Body of pancreas (tissue), 4 donors: Measurements from ENCODE around the gene MESD.

Experiments used
- CTCF ChIP-seq, 7 experiments: fragments of 450-650 bp in 4 of 7; fragments of 200-600 bp in 3 of 7; sonication (generic) in 3 of 7; IDR thresholded peaks; one replicate each; pipeline ENCODE4 v1.5.1; 2016 to 2019; ENCODE audit warnings: antibody characterized with exemption in 7 of 7
- POLR2A ChIP-seq, 3 donors: fragments of 450-650 bp; IDR thresholded peaks; one replicate each; pipeline ENCODE4 v1.6.1; 2016; ENCODE audit warnings: antibody characterized with exemption in 3 of 3, mild to moderate bottlenecking in 2 of 3

GRCh38 chr15:80990955-80991354, 1.3 kb upstream of the MESD start:
- TF ChIP-seq CTCF (IDR thresholded peaks at IDR 0.05) (no peak), POLR2A (IDR thresholded peaks at IDR 0.05) (no peak)
